Lung (tissue), 12 donors: ENCODE measurements around the gene POLA1. TPM values are rescaled to one million over a fixed set of nuclear protein-coding genes. Genes with fewer than 3 reads are reported as not detected.

ENCODE experiments used
- ATAC-seq: fragments of 200-7000 bp; cut with Tn5 transposase; one replicate; pipeline ENCODE4 v1.9.1; 2020; ENCODE audit warnings: moderate number of reproducible peaks; ENCODE audit not compliant: insufficient read depth, low FRiP score
- DNase-seq, 3 donors: peaks; one replicate each; pipeline ENCODE4 v3.0.0-alpha.2; 2013 to 2017
- H3K27ac ChIP-seq, 2 donors: one replicate each; pipeline ENCODE4 v1.5.1; 2013; ENCODE audit warnings: mild to moderate bottlenecking in 2 of 2, moderate library complexity in 2 of 2, control low read depth in 1 of 2, inconsistent platforms in 1 of 2, low read depth in 1 of 2, low read length in 1 of 2
- H3K27me3 ChIP-seq, 3 donors: one replicate each; pipeline ENCODE4 v1.5.1; 2013; ENCODE audit warnings: low read length in 2 of 3; ENCODE audit not compliant: control insufficient read depth in 3 of 3, insufficient read depth in 3 of 3
- H3K36me3 ChIP-seq, 4 donors: one replicate each; pipeline ENCODE4 v1.5.1; 2013; ENCODE audit warnings: low read length in 4 of 4, mild to moderate bottlenecking in 1 of 4, moderate library complexity in 1 of 4; ENCODE audit not compliant: control insufficient read depth in 4 of 4, insufficient read depth in 4 of 4
- H3K4me1 ChIP-seq, 5 donors: one replicate each; pipeline ENCODE4 v1.5.1; 2013; ENCODE audit warnings: low read length in 5 of 5, mild to moderate bottlenecking in 2 of 5, moderate library complexity in 1 of 5; ENCODE audit not compliant: control insufficient read depth in 5 of 5, insufficient read depth in 5 of 5
- H3K4me3 ChIP-seq: one replicate; pipeline ENCODE4 v1.5.1; 2013; ENCODE audit warnings: mild to moderate bottlenecking, control low read depth, moderate library complexity
- H3K9ac ChIP-seq, 2 donors: one replicate each; pipeline ENCODE4 v1.5.1; 2013; ENCODE audit warnings: low read length in 2 of 2, control low read depth in 1 of 2; ENCODE audit not compliant: insufficient read depth in 1 of 2
- H3K9me3 ChIP-seq, 4 donors: one replicate each; pipeline ENCODE4 v1.5.1; 2013; ENCODE audit warnings: low read length in 3 of 4, mild to moderate bottlenecking in 1 of 4, moderate library complexity in 1 of 4; ENCODE audit not compliant: control insufficient read depth in 4 of 4, insufficient read depth in 3 of 4
- WGBS, 2 donors: extraction: QIAGEN DNeasy Blood & Tissue Kit; methylation state at CpG; one replicate each; pipeline ENCODE4 v1.1.7; 2013; 5-methylcytosine and 5-hydroxymethylcytosine counted together
- polyA plus RNA-seq, 2 donors: library from polyadenylated mRNA; stranded (reverse); fragments of 200-250 nt; gene quantifications; one replicate each; pipeline ENCODE4 v1.2.1, GENCODE V29; 2013
- total RNA-seq, 2 donors: library from RNA; depleted of rRNA in 1 of 2; stranded (reverse); fragments of >200 nt in 1 of 2; gene quantifications; one replicate each; pipeline ENCODE4 v1.2.1, GENCODE V29; 2014 to 2021
- TF ChIP-seq, protein P1 (sequence below): IDR thresholded peaks from 2 replicates; pipeline ENCODE4 v1.5.1; 2012; ENCODE audit warnings: mild to moderate bottlenecking; ENCODE audit errors: control extremely low read depth, extremely low read depth
- donor health status: control.
- donor health status: control.
- donor health status: Bipolar disorder and iron deficiency.
- donor health status: healthy.
- donor health status: DM: yes; HTN: yes; CAD: no.

POLA1 gene
- total and polyA plus RNA-seq, 4 donors, result 2.4 to 18.7 (median 6.1) TPM

- Histone ChIP-seq H3K9me3 (no peaks in the 10 kb centered on the region), H3K27ac (no peak overlapping the region), H3K36me3 (no peaks in the 10 kb centered on the region), H3K4me3 (no peak overlapping the region), H3K9ac (no peak overlapping the region), H3K4me1 (peaks cover 0 to 4% (median 0%) of the 10 kb centered on the region in 5 donors), H3K27me3 (peaks cover 0 to 16% (median 5%) of the 10 kb centered on the region in 3 donors)
- TF ChIP-seq, protein P1, sequence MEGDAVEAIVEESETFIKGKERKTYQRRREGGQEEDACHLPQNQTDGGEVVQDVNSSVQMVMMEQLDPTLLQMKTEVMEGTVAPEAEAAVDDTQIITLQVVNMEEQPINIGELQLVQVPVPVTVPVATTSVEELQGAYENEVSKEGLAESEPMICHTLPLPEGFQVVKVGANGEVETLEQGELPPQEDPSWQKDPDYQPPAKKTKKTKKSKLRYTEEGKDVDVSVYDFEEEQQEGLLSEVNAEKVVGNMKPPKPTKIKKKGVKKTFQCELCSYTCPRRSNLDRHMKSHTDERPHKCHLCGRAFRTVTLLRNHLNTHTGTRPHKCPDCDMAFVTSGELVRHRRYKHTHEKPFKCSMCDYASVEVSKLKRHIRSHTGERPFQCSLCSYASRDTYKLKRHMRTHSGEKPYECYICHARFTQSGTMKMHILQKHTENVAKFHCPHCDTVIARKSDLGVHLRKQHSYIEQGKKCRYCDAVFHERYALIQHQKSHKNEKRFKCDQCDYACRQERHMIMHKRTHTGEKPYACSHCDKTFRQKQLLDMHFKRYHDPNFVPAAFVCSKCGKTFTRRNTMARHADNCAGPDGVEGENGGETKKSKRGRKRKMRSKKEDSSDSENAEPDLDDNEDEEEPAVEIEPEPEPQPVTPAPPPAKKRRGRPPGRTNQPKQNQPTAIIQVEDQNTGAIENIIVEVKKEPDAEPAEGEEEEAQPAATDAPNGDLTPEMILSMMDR, result no peak
- DNase-seq, result peak in 2 of 3 donors; percentile 5 to 10
- WGBS, 2 donors, result 29 to 44% methylated on average over 3 of the region's 3 CpGs
- no peak for ATAC-seq
Observed at GRCh38 chrX:24668111-24668510, 25.6 kb upstream of the POLA1 start.

DNA sequence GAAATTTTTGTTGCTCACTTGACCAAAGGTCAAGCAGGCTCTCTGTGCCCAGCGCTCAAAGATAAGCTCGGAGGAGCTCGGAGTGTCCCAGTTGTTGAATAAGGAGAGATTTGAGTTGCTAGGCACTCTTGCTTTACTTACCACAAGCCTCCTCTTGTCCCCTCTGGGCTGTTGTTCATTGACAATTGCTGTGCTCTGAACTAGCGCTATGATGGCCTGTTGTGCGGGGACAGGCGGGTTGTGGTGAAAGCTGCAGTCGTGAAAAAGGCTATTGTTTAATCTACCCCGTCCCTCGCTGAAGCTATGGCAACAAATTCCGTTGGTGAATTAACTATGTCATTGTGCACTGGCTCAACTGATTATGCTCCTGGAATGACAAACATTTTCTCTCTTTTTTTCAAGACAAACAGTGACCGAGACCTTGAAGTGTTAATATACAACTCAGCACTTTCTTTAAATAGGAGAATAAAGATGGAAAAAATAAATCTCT lies 21.0 kb upstream of the POLA1 start:
- DNase-seq (no peak), ATAC-seq (no peak)
- WGBS, 2 donors, result 66 to 86% methylated on average over 11 of the region's 11 CpGs

DNA sequence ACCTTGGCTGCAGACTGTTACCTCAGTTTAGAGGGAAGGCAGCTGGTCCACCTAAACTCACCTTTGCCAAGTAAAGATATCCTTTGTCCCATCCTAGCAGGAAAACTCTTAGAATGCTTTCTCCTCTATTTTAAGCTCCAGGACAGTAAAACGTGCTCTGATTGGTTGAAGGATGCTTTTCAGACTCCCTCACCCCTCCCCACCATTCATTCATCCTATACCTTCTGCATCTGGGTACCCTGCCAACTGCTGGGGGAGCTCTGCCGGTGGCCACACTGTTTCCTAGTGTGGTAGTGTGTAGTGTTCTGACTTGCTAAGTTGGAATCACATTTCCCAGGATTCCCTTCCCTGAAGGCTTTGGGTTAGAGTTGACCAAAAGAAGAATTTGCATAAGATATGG lies 20.3 kb upstream of the POLA1 start:
- Histone ChIP-seq H3K9me3 (no peaks in the 10 kb centered on the region), H3K4me1 (no peaks in the 10 kb centered on the region), H3K36me3 (no peaks in the 10 kb centered on the region), H3K9ac (no peak overlapping the region), H3K4me3 (no peak overlapping the region), H3K27ac (no peak overlapping the region), H3K27me3 (peaks cover 0 to 13% (median 0%) of the 10 kb centered on the region in 3 donors)
- DNase-seq (no peak), ATAC-seq (no peak)
- WGBS, 2 donors, result 49 to 72% methylated on average over 2 of the region's 2 CpGs
- TF ChIP-seq, protein P1, result no peak

More for the DNA sequence above, 21.0 kb upstream of the POLA1 start:
- peaks cover 0 to 4% (median 0%) of the 10 kb centered on the region in 5 donors for H3K4me1 ChIP-seq
- no peaks in the 10 kb centered on the region for H3K9me3 ChIP-seq
- no peak overlapping the region for H3K27ac ChIP-seq
- H3K4me3 ChIP-seq, result no peak overlapping the region
- peaks cover 0 to 13% (median 0%) of the 10 kb centered on the region in 3 donors for H3K27me3 ChIP-seq
- TF ChIP-seq, protein P1, result no peak
- no peaks in the 10 kb centered on the region for H3K36me3 ChIP-seq
- H3K9ac ChIP-seq, result no peak overlapping the region

- ATAC-seq, result no peak
- 30 to 35% methylated on average over 5 of the region's 5 CpGs for WGBS, 2 donors
- no peak overlapping the region for H3K27ac ChIP-seq
- TF ChIP-seq, protein P1, result peak; percentile 19
- no peaks in the 10 kb centered on the region for H3K9me3 ChIP-seq
- no peak overlapping the region for H3K4me3 ChIP-seq
- DNase-seq, result peak in 1 of 3 donors; percentile 6
- no peak overlapping the region for H3K9ac ChIP-seq
- H3K27me3 ChIP-seq, result peaks cover 0 to 6% (median 5%) of the 10 kb centered on the region in 3 donors
- no peaks in the 10 kb centered on the region for H3K36me3 ChIP-seq
- no peaks in the 10 kb centered on the region for H3K4me1 ChIP-seq
Observed at GRCh38 chrX:24676403-24677024, 17.2 kb upstream of the POLA1 start.
